NCI-H2107 treated with DMSO at 0.1 percent for 48 hours (cell line): ENCODE results near the gene SYT4.

Experiments used
- DNase-seq: peaks from one replicate; lab custom pipeline; 2025; ENCODE audit not compliant: unreplicated experiment; lab: John Stamatoyannopoulos, UW

SYT4 gene

GRCh38 chr18:43220691-43221090 lies 56.6 kb downstream of the SYT4 start:
- DNase-seq, result no peak
